HepG2 (cell line): ENCODE results near the gene SNHG17. TPM values are rescaled to one million over a fixed set of nuclear protein-coding genes. Genes with fewer than 3 reads are reported as not detected.

ENCODE experiments used
- ATAC-seq: fragments of 200-7000 bp; cut with Tn5 transposase; 3 replicates; pipeline ENCODE4 v1.9.1; 2020; ENCODE audit warnings: mild to moderate bottlenecking, moderate library complexity
- BruUV-seq: library from RNA; stranded (reverse); fragments of 400-500 nt; replicated peaks from 2 replicates; lab custom pipeline; 2021; lab: Mats Ljungman, UMichigan
- CTCF ChIA-PET: fragments of 300-600 bp; formaldehyde crosslinking; extraction: SDS; loops from one replicate; lab custom pipeline; 2021; ENCODE audit warnings: low total read pairs, inconsistent platforms, low intra/inter-chr PET ratio; lab: Yijun Ruan, JAX
- POLR2A ChIA-PET: fragments of 350-600 bp; sonication (Branson Sonifier 250); formaldehyde crosslinking; loops from one replicate; lab custom pipeline; 2020; ENCODE audit warnings: antibody characterized with exemption, inconsistent platforms; lab: Yijun Ruan, JAX
- DNase-seq: peaks from one replicate; pipeline ENCODE4 v3.0.0-alpha.2; 2015; ENCODE audit warnings: low spot score
- FAIRE-seq: peaks from 3 replicates; lab custom pipeline; 2011; peaks lifted over from hg19 to GRCh38; lab: Jason Lieb, UNC
- H2AFZ ChIP-seq: one replicate; pipeline ENCODE4 v1.6.1; 2011; ENCODE audit warnings: low read length, inconsistent platforms
- H3K27ac ChIP-seq: fragments of 300-600 bp; 3 replicates; pipeline ENCODE4 v1.8.0; 2011; ENCODE audit warnings: mixed run types, mild to moderate bottlenecking, mixed read lengths, low read length, inconsistent platforms; ENCODE audit not compliant: insufficient read depth; ENCODE audit errors: extremely low read length
- H3K27me3 ChIP-seq, 2 experiments: fragments of 200-600 bp in 1 of 2; 2 replicates in 1 of 2; 3 replicates in 1 of 2; pipeline versions ENCODE4 v1.6.0 to v1.8.0; 2011; ENCODE audit warnings: low read length in 2 of 2, mild to moderate bottlenecking in 2 of 2, moderate library complexity in 2 of 2, inconsistent platforms in 1 of 2; ENCODE audit not compliant: insufficient read depth in 2 of 2, control insufficient read depth in 1 of 2
- H3K36me3 ChIP-seq, 2 experiments: fragments of 200-600 bp in 1 of 2; replicated peaks in 1 of 2; 2 replicates in 1 of 2; 3 replicates in 1 of 2; pipeline versions ENCODE4 v1.5.1 to v1.8.0; 2011; ENCODE audit warnings: low read length in 2 of 2, inconsistent platforms in 1 of 2; ENCODE audit not compliant: insufficient read depth in 2 of 2, control insufficient read depth in 1 of 2
- H3K4me1 ChIP-seq: 2 replicates; pipeline ENCODE4 v1.5.1; 2012; ENCODE audit warnings: low read length, inconsistent platforms; ENCODE audit not compliant: insufficient read depth
- H3K4me2 ChIP-seq: 2 replicates; pipeline ENCODE4 v1.6.0; 2011; ENCODE audit warnings: low read depth, low read length, inconsistent platforms
- H3K4me3 ChIP-seq, 3 experiments: fragments of 200-600 bp in 1 of 3; sonication (generic), shearing (Covaris generic) in 1 of 3; replicated peaks in 1 of 3; 2 replicates each; pipeline ENCODE4 v1.5.1; 2011 to 2016; ENCODE audit warnings: low read length in 3 of 3, inconsistent platforms in 2 of 3, low read depth in 2 of 3, mild to moderate bottlenecking in 2 of 3, control low read depth in 1 of 3, mixed read lengths in 1 of 3; ENCODE audit not compliant: insufficient read depth in 1 of 3
- H3K79me2 ChIP-seq: one replicate; pipeline ENCODE4 v1.6.1; 2011; ENCODE audit warnings: low read length, inconsistent platforms; ENCODE audit not compliant: insufficient read depth
- H3K9ac ChIP-seq: 2 replicates; pipeline ENCODE4 v1.6.0; 2011; ENCODE audit warnings: mild to moderate bottlenecking, low read depth, low read length, inconsistent platforms; ENCODE audit not compliant: insufficient read depth
- H3K9me3 ChIP-seq: 2 replicates; pipeline ENCODE4 v1.5.1; 2012; ENCODE audit warnings: mild to moderate bottlenecking, low read length
- H4K20me1 ChIP-seq: 2 replicates; pipeline ENCODE4 v1.6.0; 2011; ENCODE audit warnings: inconsistent platforms, mild to moderate bottlenecking, low read length, moderate library complexity; ENCODE audit not compliant: insufficient read depth
- CREM ChIP-seq, 2 experiments: sonication (generic) in 1 of 2; formaldehyde crosslinking in 1 of 2; IDR thresholded peaks; 2 replicates each; pipeline versions ENCODE4 v1.4.0 to v1.6.1; 2016 to 2020; ENCODE audit warnings: antibody characterized with exemption in 1 of 2, mild to moderate bottlenecking in 1 of 2, missing genetic modification reagents in 1 of 2
- FIP1L1 ChIP-seq: fragments of 200-400 bp; formaldehyde crosslinking; IDR thresholded peaks from 2 replicates; pipeline ENCODE4 v1.6.1; 2018; ENCODE audit warnings: low read depth, mild to moderate bottlenecking, low read length, moderate library complexity, borderline replicate concordance; ENCODE audit not compliant: insufficient read depth
- FLYWCH1 ChIP-seq: sonication (generic); formaldehyde crosslinking; IDR thresholded peaks from 2 replicates; pipeline ENCODE4 v1.8.1; 2023; ENCODE audit warnings: mild to moderate bottlenecking, missing genetic modification reagents
- HIVEP1 ChIP-seq: sonication (generic); formaldehyde crosslinking; IDR thresholded peaks from 2 replicates; pipeline ENCODE4 v1.4.0; 2020; ENCODE audit warnings: mild to moderate bottlenecking, missing genetic modification reagents
- KMT2B ChIP-seq: IDR thresholded peaks from 2 replicates; pipeline ENCODE4 v1.6.1; 2016; ENCODE audit warnings: missing genetic modification reagents, missing compliant biosample characterization
- NBN ChIP-seq: fragments of 450-650 bp; conservative IDR thresholded peaks from 2 replicates; pipeline ENCODE4 v1.6.1; 2017
- RBAK ChIP-seq: sonication (generic); formaldehyde crosslinking; IDR thresholded peaks from 2 replicates; pipeline ENCODE4 v1.5.1; 2020; ENCODE audit warnings: mild to moderate bottlenecking, missing genetic modification reagents
- REL ChIP-seq: sonication (generic); formaldehyde crosslinking; conservative IDR thresholded peaks from 2 replicates; pipeline ENCODE4 v1.8.0; 2022; ENCODE audit warnings: mild to moderate bottlenecking, missing genetic modification reagents, moderate library complexity
- TEF ChIP-seq: sonication (generic); formaldehyde crosslinking; IDR thresholded peaks from 2 replicates; pipeline ENCODE4 v1.5.0; 2020; ENCODE audit warnings: missing genetic modification reagents
- ZNF207 ChIP-seq: fragments of 450-650 bp; IDR thresholded peaks from 2 replicates; pipeline ENCODE4 v1.6.1; 2016; ENCODE audit warnings: antibody characterized with exemption, borderline replicate concordance
- ZNF567 ChIP-seq: sonication (generic); formaldehyde crosslinking; IDR thresholded peaks from 2 replicates; pipeline ENCODE4 v1.8.1; 2023; ENCODE audit warnings: mild to moderate bottlenecking, missing genetic modification reagents, borderline replicate concordance
- ZNF841 ChIP-seq: sonication (generic); formaldehyde crosslinking; IDR thresholded peaks from 2 replicates; pipeline ENCODE4 v1.8.1; 2023; ENCODE audit warnings: missing genetic modification reagents, borderline replicate concordance
- WGBS: methylation state at CpG from one replicate; pipeline ENCODE4 v1.1.6; 2017; ENCODE audit warnings: low lambda C conversion rate; 5-methylcytosine and 5-hydroxymethylcytosine counted together
- in situ Hi-C: cut with HindIII; loops from 2 replicates; pipeline ENCODE4 v1.10.0; 2017; ENCODE audit warnings: low pct_unique_long_range_greater_than_20kb; ENCODE audit not compliant: extremely low pct_ligation_motif_present
- intact Hi-C: fragments of 100-400 bp; cut with micrococcal nuclease; formaldehyde crosslinking; loops from one replicate; pipeline ENCODE4 v1.10.0; 2022; ENCODE audit not compliant: unreplicated experiment
- polyA plus RNA-seq, 8 experiments: library from polyadenylated mRNA; depleted of rRNA in 3 of 8; stranded (reverse) in 7 of 8; unstranded in 1 of 8; fragments of >200 nt; fragmentation: Illumina TruSeq in 4 of 8; extraction: Trizol in 4 of 8; gene quantifications; 2 replicates each; pipeline versions ENCODE4 v1.2.1 to v1.2.3, GENCODE V29; 2011 to 2016; ENCODE audit warnings: low read depth in 4 of 8, missing spikeins in 1 of 8, mixed read lengths in 1 of 8; ENCODE audit not compliant: insufficient read depth in 1 of 8
- total RNA-seq, 5 experiments: library from RNA; depleted of rRNA; stranded (reverse); fragments of >200 nt; fragmentation: Illumina TruSeq; extraction: Trizol; gene quantifications; 2 replicates each; pipeline ENCODE4 v1.2.3, GENCODE V29; 2016; ENCODE audit warnings: low read depth in 1 of 5

Gene SNHG17
- total and polyA plus RNA-seq, 2 of the 13 experiments (the other 11 are each of a cell fraction or from before 2014, with no cell fraction given), result 26.2 to 41.2 TPM

- Histone ChIP-seq H3K36me3 (peaks cover 16 to 28% of the 10 kb centered on the region in 2 experiments), H3K9ac (no peak overlapping the region), H2AFZ (no peak overlapping the region), H3K27ac (no peak overlapping the region), H3K4me3 (no peak overlapping the region), H3K9me3 (no peaks in the 10 kb centered on the region)
- CTCF ChIA-PET, result no interaction called here
- POLR2A ChIA-PET, result interaction anchor here (1.4 kb wide), 2 partner anchors 18 to 20 kb away, joined by 4 to 7 read pairs; partner anchors contain the start of genes RALGAPB and SNHG17
- 94% methylated on average over 19 of the region's 19 CpGs for WGBS
- ATAC-seq, result no peak
- no peak for TF ChIP-seq ZNF207
- no peak for TF ChIP-seq CREM (IDR thresholded peaks at IDR 0.05)
- TF ChIP-seq CREM (CRISPR knock-in tag; IDR thresholded peaks at IDR 0.05), result no peak
- TF ChIP-seq FIP1L1, result no peak
- no peak for TF ChIP-seq ZNF567 (CRISPR knock-in tag)
- no peak for TF ChIP-seq RBAK
- no peak for TF ChIP-seq ZNF841
- TF ChIP-seq TEF (CRISPR knock-in tag), result no peak
- no peak for TF ChIP-seq FLYWCH1 (CRISPR knock-in tag)
- TF ChIP-seq REL (CRISPR knock-in tag), result no peak
- TF ChIP-seq HIVEP1, result no peak
- TF ChIP-seq NBN, result no peak
- TF ChIP-seq KMT2B, result no peak
- TF ChIP-seq, all 625 proteins: peak for 0
- in situ Hi-C loops (no loop called here), intact Hi-C loops (no loop called here)
- Histone ChIP-seq H3K27me3 (no peaks in the 10 kb centered on the region), H3K4me1 (peaks cover 18% of the 10 kb centered on the region), H4K20me1 (no peaks in the 10 kb centered on the region), H3K4me2 (no peak overlapping the region), H3K79me2 (no peaks in the 10 kb centered on the region)
- BruUV-seq, result no TSS peak
- FAIRE-seq (no peak), DNase-seq (no peak)
These were observed 17.9 kb upstream of the SNHG17 start for GRCh38 chr20:38452880-38453624.
